Right lobe of liver (tissue), 6 donors: Measurements from ENCODE around the gene SEC16B. TPM values are rescaled to one million over a fixed set of nuclear protein-coding genes. Genes with fewer than 3 reads are reported as not detected.

Experiments
- ATAC-seq, 4 donors: fragments of 200-7000 bp; cut with Tn5 transposase; one replicate each; pipeline ENCODE4 v1.9.1; 2020; ENCODE audit warnings: mild to moderate bottlenecking in 4 of 4, moderate library complexity in 4 of 4
- DNase-seq, 3 donors: peaks; one replicate each; pipeline ENCODE4 v3.0.0-alpha.2; 2020
- H3K27ac ChIP-seq, 3 donors: fragments of 200-600 bp; one replicate each; pipeline ENCODE4 v1.8.0; 2022
- H3K27me3 ChIP-seq, 2 donors: fragments of 200-600 bp; one replicate each; pipeline ENCODE4 v1.8.0; 2022
- H3K36me3 ChIP-seq, 4 donors: fragments of 200-600 bp; sonication (generic) in 1 of 4; one replicate each; pipeline versions ENCODE4 v1.5.1 to v1.8.0; 2017 to 2022; ENCODE audit warnings: control low read depth in 1 of 4
- H3K4me1 ChIP-seq, 4 donors: fragments of 200-600 bp; sonication (generic) in 1 of 4; one replicate each; pipeline versions ENCODE4 v1.5.1 to v1.8.0; 2017 to 2022; ENCODE audit warnings: control low read depth in 1 of 4
- H3K4me3 ChIP-seq, 3 donors: fragments of 200-600 bp; one replicate each; pipeline ENCODE4 v1.8.0; 2022
- H3K9me3 ChIP-seq, 4 donors: fragments of 200-600 bp; sonication (generic) in 1 of 4; one replicate each; pipeline versions ENCODE4 v1.5.1 to v1.8.0; 2017 to 2022; ENCODE audit warnings: control low read depth in 1 of 4
- CTCF ChIP-seq, 4 donors: fragments of 200-600 bp in 3 of 4; fragments of 450-650 bp in 1 of 4; IDR thresholded peaks; one replicate each; pipeline versions ENCODE4 v1.5.1 to v1.8.0; 2016 to 2022; ENCODE audit warnings: antibody characterized with exemption in 4 of 4, mild to moderate bottlenecking in 2 of 4
- POLR2A ChIP-seq: fragments of 450-650 bp; IDR thresholded peaks from one replicate; pipeline ENCODE4 v1.6.1; 2017; ENCODE audit warnings: antibody characterized with exemption, mild to moderate bottlenecking
- WGBS: methylation state at CpG from one replicate; pipeline ENCODE4 v1.1.6; 2018; ENCODE audit warnings: low coverage, low lambda C conversion rate; ENCODE audit not compliant: insufficient coverage; ENCODE audit errors: missing lambda C conversion rate; 5-methylcytosine and 5-hydroxymethylcytosine counted together
- intact Hi-C, 2 donors: fragments of 100-400 bp; cut with DNase I; formaldehyde crosslinking; loops; one replicate each; pipeline versions ENCODE4 v1.11.2 to v1.14.1; 2022
- total RNA-seq, 6 experiments: library from RNA; depleted of rRNA in 2 of 6; stranded (reverse); fragments of >200 nt in 2 of 6; fragmentation: NEBNext Ultra II Directional in 3 of 6; extraction: Animal tissue kit (Norgen Biotek cat#: 25700) in 3 of 6; gene quantifications; one replicate each; pipeline versions ENCODE4 v1.1.0 to v1.2.4, GENCODE V29; 2016 to 2023
- donor health status: DM: no; HTN: yes; CAD: no.
- donor health status: DM: no; HTN: no; CAD: no.
- donor health status: DM: no; HTN: no; CAD: no.
- donor health status: DM: no; HTN: yes; CAD: no.
- donor health status: DM: no; HTN: yes; CAD: no.

Gene SEC16B
- total RNA-seq, 6 experiments from 2014 or later, result 16.4 to 69.7 (median 39.9) TPM

GRCh38 chr1:177947623-177948022 lies 22.2 kb downstream of the SEC16B start:
- ATAC-seq, result no peak
- Histone ChIP-seq H3K4me1 (no peaks in the 10 kb centered on the region), H3K9me3 (no peaks in the 10 kb centered on the region), H3K27me3 (no peaks in the 10 kb centered on the region), H3K27ac (no peak overlapping the region), H3K4me3 (no peak overlapping the region), H3K36me3 (peaks cover 0 to 72% (median 28%) of the 10 kb centered on the region in 4 donors)
- intact Hi-C loops, result loop anchor here in 1 of 2 donors (10.0 kb wide), 1 partner anchor 87 kb away; no protein-coding TSS in a partner anchor
- DNase-seq, result no peak
- TF ChIP-seq POLR2A, result no peak
- TF ChIP-seq CTCF (IDR thresholded peaks at IDR 0.05), result no peak
- 87% methylated on average over 6 of the region's 7 CpGs for WGBS

- WGBS, result 33% methylated on average over 8 of the region's 12 CpGs
- H3K27me3 ChIP-seq, result no peaks in the 10 kb centered on the region
- TF ChIP-seq CTCF (IDR thresholded peaks at IDR 0.05) (peak; percentile 56 to 71 (median 66)), POLR2A (no peak)
- H3K4me1 ChIP-seq, result no peaks in the 10 kb centered on the region
- intact Hi-C loops, result loop anchor here in 1 of 2 donors (10.0 kb wide), 1 partner anchor 89 kb away; no protein-coding TSS in a partner anchor
- no peak overlapping the region for H3K27ac ChIP-seq
- no peak for DNase-seq
- no peaks in the 10 kb centered on the region for H3K9me3 ChIP-seq
- no peak overlapping the region for H3K4me3 ChIP-seq
- ATAC-seq, result peak; percentile 52 to 67 (median 56)
- peaks cover 0 to 72% (median 33%) of the 10 kb centered on the region in 4 donors for H3K36me3 ChIP-seq
Measured at GRCh38 chr1:177945943-177946650, 23.8 kb downstream of the SEC16B start.

- TF ChIP-seq CTCF (IDR thresholded peaks at IDR 0.05) (no peak), POLR2A (no peak)
- ATAC-seq (no peak), DNase-seq (no peak)
- no peaks in the 10 kb centered on the region for H3K4me1 ChIP-seq
- no peak overlapping the region for H3K27ac ChIP-seq
- peaks cover 0 to 84% (median 41%) of the 10 kb centered on the region in 4 donors for H3K36me3 ChIP-seq
- intact Hi-C loops, result loop anchor here in 1 of 2 donors (10.0 kb wide), 1 partner anchor 91 kb away; no protein-coding TSS in a partner anchor
- H3K9me3 ChIP-seq, result no peaks in the 10 kb centered on the region
- H3K27me3 ChIP-seq, result no peaks in the 10 kb centered on the region
- H3K4me3 ChIP-seq, result no peak overlapping the region
- whole genome bisulfite sequencing, result 65% methylated on average over 7 of the region's 20 CpGs
Measured at GRCh38 chr1:177944016-177944949, 25.6 kb downstream of the SEC16B start.

GRCh38 chr1:177941976-177942375 lies 27.9 kb downstream of the SEC16B start:
- H3K4me1 ChIP-seq, result no peaks in the 10 kb centered on the region
- peaks cover 0 to 100% (median 55%) of the 10 kb centered on the region in 4 donors for H3K36me3 ChIP-seq
- H3K27me3 ChIP-seq, result no peaks in the 10 kb centered on the region
- H3K9me3 ChIP-seq, result no peaks in the 10 kb centered on the region
- DNase-seq (no peak), ATAC-seq (no peak)
- intact Hi-C loops, result loop anchor here in 1 of 2 donors (10.0 kb wide), 1 partner anchor 93 kb away; no protein-coding TSS in a partner anchor
- H3K27ac ChIP-seq, result no peak overlapping the region
- 100% methylated on average over 5 of the region's 5 CpGs for WGBS
- H3K4me3 ChIP-seq, result no peak overlapping the region
- TF ChIP-seq POLR2A (no peak), CTCF (IDR thresholded peaks at IDR 0.05) (no peak)
